ENCODE results near the gene PSTK. TPM values are rescaled to one million over a fixed set of nuclear protein-coding genes. Genes with fewer than 3 reads are reported as not detected.

PSTK gene
- total RNA-seq, 1 donor from 2014 or later = 6.1 TPM

DNA sequence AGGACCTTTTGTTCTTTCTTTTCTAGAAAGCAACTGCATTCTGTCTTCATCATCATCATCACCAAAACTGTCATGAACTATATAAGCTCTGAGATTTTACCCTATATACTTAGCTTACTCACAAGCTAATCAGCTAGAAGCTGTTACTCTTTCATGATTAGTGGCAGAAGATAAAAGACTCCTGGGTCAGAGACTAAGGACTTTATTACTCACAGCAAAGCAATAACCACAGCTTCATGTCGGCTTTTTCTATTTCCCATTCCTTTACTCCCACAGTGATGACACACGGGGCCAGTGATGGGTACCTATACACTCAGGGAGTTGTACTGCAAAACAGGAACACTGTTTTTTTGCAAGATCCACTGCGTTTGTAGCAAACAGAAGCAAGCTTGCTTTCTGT is 17.8 kb upstream of the PSTK start:
- DNase-seq (ENCODE audit: extremely low spot score, unreplicated experiment) = no peak
- no peak overlapping the region for H3K4me3 Mint-ChIP-seq (ENCODE audit: unreplicated experiment)
- peaks cover 22% of the 10 kb centered on the region for H3K9me3 Mint-ChIP-seq (ENCODE audit: unreplicated experiment)
- H3K27ac Mint-ChIP-seq (ENCODE audit: unreplicated experiment) = no peak overlapping the region
- peaks cover 8% of the 10 kb centered on the region for H3K36me3 Mint-ChIP-seq (ENCODE audit: unreplicated experiment)
- no peaks in the 10 kb centered on the region for H3K27me3 Mint-ChIP-seq (ENCODE audit: unreplicated experiment)
- TF ChIP-seq, protein P1, sequence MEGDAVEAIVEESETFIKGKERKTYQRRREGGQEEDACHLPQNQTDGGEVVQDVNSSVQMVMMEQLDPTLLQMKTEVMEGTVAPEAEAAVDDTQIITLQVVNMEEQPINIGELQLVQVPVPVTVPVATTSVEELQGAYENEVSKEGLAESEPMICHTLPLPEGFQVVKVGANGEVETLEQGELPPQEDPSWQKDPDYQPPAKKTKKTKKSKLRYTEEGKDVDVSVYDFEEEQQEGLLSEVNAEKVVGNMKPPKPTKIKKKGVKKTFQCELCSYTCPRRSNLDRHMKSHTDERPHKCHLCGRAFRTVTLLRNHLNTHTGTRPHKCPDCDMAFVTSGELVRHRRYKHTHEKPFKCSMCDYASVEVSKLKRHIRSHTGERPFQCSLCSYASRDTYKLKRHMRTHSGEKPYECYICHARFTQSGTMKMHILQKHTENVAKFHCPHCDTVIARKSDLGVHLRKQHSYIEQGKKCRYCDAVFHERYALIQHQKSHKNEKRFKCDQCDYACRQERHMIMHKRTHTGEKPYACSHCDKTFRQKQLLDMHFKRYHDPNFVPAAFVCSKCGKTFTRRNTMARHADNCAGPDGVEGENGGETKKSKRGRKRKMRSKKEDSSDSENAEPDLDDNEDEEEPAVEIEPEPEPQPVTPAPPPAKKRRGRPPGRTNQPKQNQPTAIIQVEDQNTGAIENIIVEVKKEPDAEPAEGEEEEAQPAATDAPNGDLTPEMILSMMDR (IDR thresholded peaks at IDR 0.05) = no peak
- no peaks in the 10 kb centered on the region for H3K4me1 Mint-ChIP-seq (ENCODE audit: unreplicated experiment)

DNA sequence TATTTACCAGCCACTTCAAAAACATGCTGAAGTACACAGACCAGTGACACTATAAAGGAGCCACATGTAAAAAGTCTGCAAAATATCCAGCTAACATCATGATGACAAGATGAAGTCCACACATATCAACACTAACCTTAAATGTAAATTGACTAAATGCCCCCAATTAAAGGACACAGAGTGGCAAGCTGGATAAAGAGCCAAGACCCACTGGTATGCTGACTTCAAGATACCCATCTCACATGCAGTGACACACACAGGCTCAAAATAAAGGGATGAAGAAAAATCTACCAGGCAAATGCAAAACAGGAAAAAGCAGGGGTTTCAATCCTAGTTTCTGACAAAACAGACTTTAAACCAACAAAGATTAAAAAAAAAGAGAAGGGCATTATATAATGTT is 13.3 kb upstream of the PSTK start:
- DNase-seq (ENCODE audit: extremely low spot score, unreplicated experiment) = no peak
- Mint-ChIP-seq H3K27me3 (ENCODE audit: unreplicated experiment) (no peaks in the 10 kb centered on the region), H3K9me3 (ENCODE audit: unreplicated experiment) (peaks cover 36% of the 10 kb centered on the region), H3K4me1 (ENCODE audit: unreplicated experiment) (no peaks in the 10 kb centered on the region), H3K36me3 (ENCODE audit: unreplicated experiment) (peaks cover 8% of the 10 kb centered on the region), H3K27ac (ENCODE audit: unreplicated experiment) (no peak overlapping the region), H3K4me3 (ENCODE audit: unreplicated experiment) (no peak overlapping the region)
- TF ChIP-seq, protein P1 (IDR thresholded peaks at IDR 0.05) = no peak

DNA sequence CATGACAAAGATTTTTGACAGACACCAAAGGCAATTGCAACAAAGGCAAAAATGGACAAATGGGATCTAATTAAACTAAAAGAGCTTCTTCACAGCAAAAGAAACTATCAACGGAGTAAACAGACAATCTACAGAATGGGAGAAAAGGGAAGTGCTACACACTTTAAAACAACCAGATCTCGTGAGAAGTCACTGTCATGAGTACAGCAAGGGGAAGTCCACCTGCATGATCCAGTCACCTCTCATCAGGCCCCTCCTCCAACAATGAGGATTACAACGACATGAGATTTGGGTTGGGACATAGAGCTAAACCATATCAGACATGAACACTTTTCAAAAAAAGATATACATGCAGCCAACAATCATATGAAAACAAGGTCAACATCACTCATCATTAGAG is 11.5 kb upstream of the PSTK start:
- no peaks in the 10 kb centered on the region for H3K4me1 Mint-ChIP-seq (ENCODE audit: unreplicated experiment)
- H3K4me3 Mint-ChIP-seq (ENCODE audit: unreplicated experiment) = no peak overlapping the region
- TF ChIP-seq, protein P1 (IDR thresholded peaks at IDR 0.05) = no peak
- DNase-seq (ENCODE audit: extremely low spot score, unreplicated experiment) = no peak
- peaks cover 5% of the 10 kb centered on the region for H3K36me3 Mint-ChIP-seq (ENCODE audit: unreplicated experiment)
- H3K27ac Mint-ChIP-seq (ENCODE audit: unreplicated experiment) = no peak overlapping the region
- H3K9me3 Mint-ChIP-seq (ENCODE audit: unreplicated experiment) = peaks cover 36% of the 10 kb centered on the region
- no peaks in the 10 kb centered on the region for H3K27me3 Mint-ChIP-seq (ENCODE audit: unreplicated experiment)

DNA sequence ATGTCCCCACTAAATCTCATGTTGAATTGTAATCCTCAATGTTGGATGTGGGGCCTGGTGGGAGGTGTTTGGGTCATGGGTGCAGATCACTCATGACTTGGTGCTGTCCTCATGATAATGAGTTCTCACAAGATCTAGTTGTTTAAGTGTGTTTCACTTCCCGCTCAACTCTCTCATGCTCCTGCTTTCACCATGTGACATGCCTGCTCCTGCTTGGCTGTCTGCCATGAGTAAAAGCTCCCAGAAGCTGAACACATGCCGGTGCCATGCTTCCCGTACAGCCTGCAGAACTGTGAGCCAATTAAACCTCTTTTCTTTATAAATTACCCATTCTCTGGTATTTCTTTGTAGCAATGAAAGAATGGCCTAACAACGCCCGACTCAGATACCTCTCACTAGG is 6.2 kb upstream of the PSTK start:
- no peak for DNase-seq (ENCODE audit: extremely low spot score, unreplicated experiment)
- Mint-ChIP-seq H3K27ac (ENCODE audit: unreplicated experiment) (no peak overlapping the region), H3K36me3 (ENCODE audit: unreplicated experiment) (no peaks in the 10 kb centered on the region)

DNA sequence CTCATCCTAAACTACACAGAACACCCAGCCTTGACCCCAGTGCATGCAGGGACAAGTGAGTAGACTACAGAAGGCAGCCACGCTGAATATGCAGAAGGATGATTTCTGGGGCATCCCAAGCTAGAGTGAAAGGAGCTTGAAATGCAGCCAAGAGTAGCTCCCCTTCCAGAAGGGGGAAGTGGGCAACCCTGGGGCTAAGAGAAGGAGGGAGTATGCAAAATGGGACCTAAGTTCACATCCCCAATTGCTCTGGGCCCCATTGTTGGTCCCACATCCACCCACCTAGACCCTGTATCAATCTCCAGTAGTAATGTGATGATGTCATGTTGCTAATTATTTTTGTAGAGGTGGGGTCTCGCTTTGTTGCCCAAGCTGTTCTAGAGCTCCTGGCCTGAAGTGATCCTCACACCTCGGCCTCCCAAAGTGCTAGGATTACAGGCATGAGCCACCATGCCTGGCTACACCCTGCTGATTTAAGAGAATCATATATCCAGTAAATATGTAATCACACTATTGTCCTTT is 5.6 kb upstream of the PSTK start:
- Mint-ChIP-seq H3K4me1 (ENCODE audit: unreplicated experiment) (no peaks in the 10 kb centered on the region), H3K27ac (ENCODE audit: unreplicated experiment) (no peak overlapping the region), H3K4me3 (ENCODE audit: unreplicated experiment) (no peak overlapping the region), H3K36me3 (ENCODE audit: unreplicated experiment) (no peaks in the 10 kb centered on the region), H3K9me3 (ENCODE audit: unreplicated experiment) (no peaks in the 10 kb centered on the region), H3K27me3 (ENCODE audit: unreplicated experiment) (peaks cover 3% of the 10 kb centered on the region)
- TF ChIP-seq, protein P1 (IDR thresholded peaks at IDR 0.05) = no peak
- DNase-seq (ENCODE audit: extremely low spot score, unreplicated experiment) = no peak

More for the DNA sequence above, 6.2 kb upstream of the PSTK start:
- Mint-ChIP-seq H3K9me3 (ENCODE audit: unreplicated experiment) (peaks cover under 1% of the 10 kb centered on the region), H3K4me3 (ENCODE audit: unreplicated experiment) (no peak overlapping the region), H3K4me1 (ENCODE audit: unreplicated experiment) (no peaks in the 10 kb centered on the region), H3K27me3 (ENCODE audit: unreplicated experiment) (peaks cover 3% of the 10 kb centered on the region)
- TF ChIP-seq, protein P1 (IDR thresholded peaks at IDR 0.05) = no peak
